Measurements from ENCODE around the gene POLK.
"Not testable (repeated sequence)": the region's sequence is repeated elsewhere in the genome, so short reads cannot be mapped to it uniquely, and the experiment has no call there.

POLK gene

GRCh38 chr5:75608870-75609269 lies 97.2 kb downstream of the POLK start:
- DNase-seq (ENCODE audit: low read depth in 1 of 2, low spot score in 1 of 2), result no peak

GRCh38 chr5:75610201-75610600 lies 98.5 kb downstream of the POLK start:
- no peak for DNase-seq (ENCODE audit: low read depth in 1 of 2, low spot score in 1 of 2)

- DNase-seq (ENCODE audit: low read depth in 1 of 2, low spot score in 1 of 2), result not testable (repeated sequence)
Observed at GRCh38 chr5:75610859-75611310, 99.2 kb downstream of the POLK start.

GRCh38 chr5:75611311-75612225 lies 99.9 kb downstream of the POLK start, which contains the start of gene ANKDD1B:
Gene ANKDD1B (plus strand): TSS chr5:75611453. CDS start chr5:75611635, 182 bp downstream.
- DNase-seq (ENCODE audit: low read depth in 1 of 2, low spot score in 1 of 2), result no peak

- no peak for DNase-seq (ENCODE audit: low read depth in 1 of 2, low spot score in 1 of 2)
Observed at GRCh38 chr5:75612226-75612569, 100.5 kb downstream of the POLK start.

GRCh38 chr5:75612901-75613300 lies 101.2 kb downstream of the POLK start:
- no peak for DNase-seq (ENCODE audit: low read depth in 1 of 2, low spot score in 1 of 2)

GRCh38 chr5:75614176-75614575 lies 102.5 kb downstream of the POLK start:
- DNase-seq (ENCODE audit: low read depth in 1 of 2, low spot score in 1 of 2), result no peak

GRCh38 chr5:75616371-75616881 lies 104.7 kb downstream of the POLK start:
- no peak for DNase-seq (ENCODE audit: low read depth in 1 of 2, low spot score in 1 of 2)

GRCh38 chr5:75616971-75617621 lies 105.4 kb downstream of the POLK start:
- no peak for DNase-seq (ENCODE audit: low read depth in 1 of 2, low spot score in 1 of 2)

GRCh38 chr5:75617736-75618352 lies 106.2 kb downstream of the POLK start:
- no peak for DNase-seq (ENCODE audit: low read depth in 1 of 2, low spot score in 1 of 2)

GRCh38 chr5:75620184-75620959 lies 108.7 kb downstream of the POLK start:
- DNase-seq (ENCODE audit: low read depth in 1 of 2, low spot score in 1 of 2), result no peak

- no peak for DNase-seq (ENCODE audit: low read depth in 1 of 2, low spot score in 1 of 2)
Observed at GRCh38 chr5:75622564-75622963, 110.9 kb downstream of the POLK start.

- no peak for DNase-seq (ENCODE audit: low read depth in 1 of 2, low spot score in 1 of 2)
Observed at GRCh38 chr5:75623846-75624245, 112.2 kb downstream of the POLK start.

- no peak for DNase-seq (ENCODE audit: low read depth in 1 of 2, low spot score in 1 of 2)
Observed at GRCh38 chr5:75626959-75627358, 115.3 kb downstream of the POLK start.

GRCh38 chr5:75627801-75628200 lies 116.1 kb downstream of the POLK start:
- no peak for DNase-seq (ENCODE audit: low read depth in 1 of 2, low spot score in 1 of 2)

- no peak for DNase-seq (ENCODE audit: low read depth in 1 of 2, low spot score in 1 of 2)
Observed at GRCh38 chr5:75630875-75631274, 119.2 kb downstream of the POLK start.

- DNase-seq (ENCODE audit: low read depth in 1 of 2, low spot score in 1 of 2), result no peak
Observed at GRCh38 chr5:75632321-75632720, 120.6 kb downstream of the POLK start.

GRCh38 chr5:75637949-75638348 lies 126.3 kb downstream of the POLK start:
- DNase-seq (ENCODE audit: low read depth in 1 of 2, low spot score in 1 of 2), result no peak

- no peak for DNase-seq (ENCODE audit: low read depth in 1 of 2, low spot score in 1 of 2)
Observed at GRCh38 chr5:75639535-75640311, 128.0 kb downstream of the POLK start.

GRCh38 chr5:75640395-75640794 lies 128.7 kb downstream of the POLK start:
- no peak for DNase-seq (ENCODE audit: low read depth in 1 of 2, low spot score in 1 of 2)

All from activated T-helper 1 cell treated with anti-CD3 and anti-CD28 coated beads, Interleukin-2, amount 50 U/mL, for 16 hours (primary cell).